ENCODE results near the gene ACSBG1.

ACSBG1 gene

GRCh38 chr15:78243058-78243457 lies 8.7 kb upstream of the ACSBG1 start:
- TF ChIP-seq ZFX (IDR thresholded peaks at IDR 0.05): no peak
- TF ChIP-seq, protein P1, sequence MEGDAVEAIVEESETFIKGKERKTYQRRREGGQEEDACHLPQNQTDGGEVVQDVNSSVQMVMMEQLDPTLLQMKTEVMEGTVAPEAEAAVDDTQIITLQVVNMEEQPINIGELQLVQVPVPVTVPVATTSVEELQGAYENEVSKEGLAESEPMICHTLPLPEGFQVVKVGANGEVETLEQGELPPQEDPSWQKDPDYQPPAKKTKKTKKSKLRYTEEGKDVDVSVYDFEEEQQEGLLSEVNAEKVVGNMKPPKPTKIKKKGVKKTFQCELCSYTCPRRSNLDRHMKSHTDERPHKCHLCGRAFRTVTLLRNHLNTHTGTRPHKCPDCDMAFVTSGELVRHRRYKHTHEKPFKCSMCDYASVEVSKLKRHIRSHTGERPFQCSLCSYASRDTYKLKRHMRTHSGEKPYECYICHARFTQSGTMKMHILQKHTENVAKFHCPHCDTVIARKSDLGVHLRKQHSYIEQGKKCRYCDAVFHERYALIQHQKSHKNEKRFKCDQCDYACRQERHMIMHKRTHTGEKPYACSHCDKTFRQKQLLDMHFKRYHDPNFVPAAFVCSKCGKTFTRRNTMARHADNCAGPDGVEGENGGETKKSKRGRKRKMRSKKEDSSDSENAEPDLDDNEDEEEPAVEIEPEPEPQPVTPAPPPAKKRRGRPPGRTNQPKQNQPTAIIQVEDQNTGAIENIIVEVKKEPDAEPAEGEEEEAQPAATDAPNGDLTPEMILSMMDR (conservative IDR thresholded peaks at IDR 0.05): no peak
- no peak overlapping the region for H3K27ac ChIP-seq

DNA sequence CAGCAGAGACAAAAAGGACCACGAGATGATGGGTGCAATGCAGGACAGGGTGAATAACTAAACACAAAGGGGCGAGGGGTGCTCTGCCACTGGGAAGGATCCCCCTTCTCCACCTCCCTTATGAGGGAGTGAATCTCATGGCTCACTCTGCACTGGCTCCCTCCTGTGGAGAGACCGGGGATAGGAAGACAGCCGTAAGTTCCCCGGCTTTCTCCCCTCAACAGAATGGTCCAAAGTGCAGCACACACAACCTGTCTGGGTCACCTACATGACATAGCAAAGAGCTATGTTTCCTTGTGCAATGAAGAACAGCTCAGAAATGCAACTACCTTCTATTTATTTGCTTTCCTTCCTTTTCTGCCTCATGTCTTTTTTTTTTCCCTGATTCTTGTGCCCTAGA lies 7.8 kb upstream of the ACSBG1 start:
- TF ChIP-seq, protein P1 (conservative IDR thresholded peaks at IDR 0.05): peak; percentile 61
- TF ChIP-seq ZFX (IDR thresholded peaks at IDR 0.05): no peak
- H3K27ac ChIP-seq: no peak overlapping the region

GRCh38 chr15:78241017-78241416 lies 6.7 kb upstream of the ACSBG1 start:
- TF ChIP-seq ZFX (IDR thresholded peaks at IDR 0.05): no peak
- TF ChIP-seq, protein P1 (conservative IDR thresholded peaks at IDR 0.05): peak; percentile 94
- no peak overlapping the region for H3K27ac ChIP-seq

- TF ChIP-seq, protein P1 (conservative IDR thresholded peaks at IDR 0.05): no peak
- TF ChIP-seq ZFX (IDR thresholded peaks at IDR 0.05): no peak
- H3K27ac ChIP-seq: no peak overlapping the region
These were observed 5.4 kb upstream of the ACSBG1 start for GRCh38 chr15:78239811-78240210.

DNA sequence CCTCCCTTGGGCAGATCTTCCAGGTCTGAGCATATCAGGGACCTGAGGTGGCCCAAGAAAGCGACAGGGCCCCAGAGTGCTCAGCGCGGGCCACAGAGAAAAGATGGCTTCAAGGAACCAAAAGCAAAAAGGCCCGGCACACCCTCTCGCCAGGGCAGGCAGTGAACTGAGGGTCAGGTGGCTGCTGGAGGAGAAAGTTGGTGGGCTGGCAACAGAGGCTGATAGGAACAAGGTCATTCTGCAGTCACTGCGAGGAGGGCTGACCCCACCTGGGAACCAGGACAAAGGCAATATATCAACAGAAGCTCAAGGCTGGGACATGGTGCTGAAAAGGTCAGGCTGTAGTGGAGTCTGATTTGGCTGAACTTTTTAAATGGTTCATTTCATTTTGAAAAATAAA lies 2.8 kb upstream of the ACSBG1 start:
- H3K27ac ChIP-seq: no peak overlapping the region
- TF ChIP-seq, protein P1 (conservative IDR thresholded peaks at IDR 0.05): no peak
- no peak for TF ChIP-seq ZFX (IDR thresholded peaks at IDR 0.05)

DNA sequence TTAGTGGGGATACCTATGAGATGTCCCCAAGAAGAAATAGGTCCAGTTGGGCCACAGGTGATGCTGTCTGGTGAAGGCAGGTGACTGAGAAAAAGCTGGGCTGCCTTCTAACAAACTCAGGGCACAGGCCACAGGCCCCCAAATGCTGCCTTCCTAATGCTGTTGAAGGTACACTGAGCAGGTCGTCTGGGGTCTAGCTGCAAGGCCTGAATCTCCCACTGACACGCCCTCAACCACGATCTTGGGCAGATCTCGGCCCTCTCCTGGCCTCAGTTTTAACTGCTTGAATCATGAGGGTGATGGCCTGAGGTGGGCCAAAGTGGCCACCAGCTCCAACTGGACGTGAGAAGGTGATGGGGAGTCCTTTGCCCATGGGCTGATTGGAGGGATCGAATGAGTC lies 2.1 kb upstream of the ACSBG1 start:
- H3K27ac ChIP-seq: no peak overlapping the region
- TF ChIP-seq, protein P1 (conservative IDR thresholded peaks at IDR 0.05): no peak
- TF ChIP-seq ZFX (IDR thresholded peaks at IDR 0.05): no peak

DNA sequence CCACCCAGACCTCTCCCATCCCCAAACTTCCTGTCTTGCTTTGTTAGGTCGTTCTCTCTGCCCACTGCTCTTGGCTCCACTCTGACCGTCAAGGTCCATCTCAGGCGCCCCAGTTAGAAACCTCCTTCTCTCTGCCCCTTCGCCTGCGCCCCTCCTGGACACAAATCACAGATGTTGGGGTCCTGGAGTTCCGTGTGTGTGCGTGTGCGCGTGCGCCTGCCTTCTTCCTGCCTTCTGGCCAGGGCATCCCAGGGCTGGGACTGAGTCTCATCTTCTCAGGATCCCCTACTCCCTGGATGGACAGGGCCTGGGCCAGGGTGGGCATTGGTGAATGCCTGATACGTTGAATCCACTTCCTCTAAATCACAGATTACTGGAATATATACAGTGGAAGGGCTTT lies 869 bp downstream of the ACSBG1 start:
- no peak overlapping the region for H3K27ac ChIP-seq
- TF ChIP-seq, protein P1 (conservative IDR thresholded peaks at IDR 0.05): no peak
- no peak for TF ChIP-seq ZFX (IDR thresholded peaks at IDR 0.05)
